Glomerular visceral epithelial cell (primary cell): ENCODE data around the gene ECSCR.
"Not testable (repeated sequence)": the region's sequence is repeated elsewhere in the genome, so short reads cannot be mapped to it uniquely, and the experiment has no call there.

Source experiments
- DNase-seq: peaks from one replicate; pipeline ENCODE4 v3.0.0-alpha.2; 2016; ENCODE audit errors: extremely low spot score

The ECSCR gene, protein sequence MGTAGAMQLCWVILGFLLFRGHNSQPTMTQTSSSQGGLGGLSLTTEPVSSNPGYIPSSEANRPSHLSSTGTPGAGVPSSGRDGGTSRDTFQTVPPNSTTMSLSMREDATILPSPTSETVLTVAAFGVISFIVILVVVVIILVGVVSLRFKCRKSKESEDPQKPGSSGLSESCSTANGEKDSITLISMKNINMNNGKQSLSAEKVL

DNA sequence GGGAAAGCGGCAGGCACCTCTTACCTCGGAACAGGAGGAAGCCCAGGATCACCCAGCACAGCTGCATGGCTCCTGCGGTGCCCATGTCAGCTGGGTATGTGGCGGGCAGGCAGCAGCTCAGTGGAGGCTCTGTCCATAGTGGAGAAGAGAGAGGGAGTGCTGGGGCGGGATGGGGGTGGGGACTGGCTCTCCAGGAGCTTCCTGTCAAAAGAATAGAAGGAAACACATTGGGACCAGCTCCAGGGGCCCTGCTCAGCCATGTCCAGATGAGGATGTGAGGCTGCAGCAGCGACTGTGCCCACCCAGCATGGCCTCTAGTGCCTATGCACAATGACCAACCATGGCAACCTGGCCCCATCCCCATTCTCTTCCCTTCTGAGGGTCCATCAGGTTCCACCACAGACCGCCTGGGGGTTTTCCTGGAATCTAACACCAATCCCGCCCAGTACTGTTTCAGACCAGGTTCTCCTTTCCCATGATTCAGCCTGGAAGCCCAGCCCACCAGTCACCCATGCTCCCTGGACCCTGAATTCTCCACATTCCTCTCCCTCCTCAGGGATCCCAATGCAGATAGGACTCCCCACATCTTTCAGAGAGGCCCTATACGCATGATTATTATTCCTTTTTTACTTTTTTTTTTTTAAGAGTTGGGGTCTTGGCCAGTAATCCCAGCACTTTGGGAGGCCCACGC is at the start of gene ECSCR:
TSS of gene ECSCR (minus strand) at position 158 of the 691 bp plus-strand sequence. CDS start at position 85, 73 bp downstream.
- no peak for DNase-seq

DNA sequence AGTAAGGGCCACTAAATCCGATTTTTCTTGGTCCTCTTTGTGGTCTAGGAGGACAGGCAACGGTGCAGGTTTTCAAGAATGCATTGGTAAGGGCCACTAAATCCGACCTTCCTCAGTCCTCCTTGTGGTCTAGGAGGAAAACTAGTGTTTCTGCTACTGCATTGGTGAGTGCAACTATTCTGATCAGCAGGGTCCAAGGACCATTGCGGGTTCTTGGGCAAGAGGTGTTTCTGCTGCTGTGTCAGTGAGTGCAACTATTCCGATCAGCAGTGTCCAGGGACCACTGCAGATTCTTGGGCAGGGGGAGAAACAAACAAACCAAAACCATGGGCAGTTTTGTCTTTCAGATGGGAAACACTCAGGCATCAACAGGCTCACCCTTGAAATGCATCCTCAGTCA is 42.2 kb upstream of the ECSCR start:
- DNase-seq = not testable (repeated sequence)

DNA sequence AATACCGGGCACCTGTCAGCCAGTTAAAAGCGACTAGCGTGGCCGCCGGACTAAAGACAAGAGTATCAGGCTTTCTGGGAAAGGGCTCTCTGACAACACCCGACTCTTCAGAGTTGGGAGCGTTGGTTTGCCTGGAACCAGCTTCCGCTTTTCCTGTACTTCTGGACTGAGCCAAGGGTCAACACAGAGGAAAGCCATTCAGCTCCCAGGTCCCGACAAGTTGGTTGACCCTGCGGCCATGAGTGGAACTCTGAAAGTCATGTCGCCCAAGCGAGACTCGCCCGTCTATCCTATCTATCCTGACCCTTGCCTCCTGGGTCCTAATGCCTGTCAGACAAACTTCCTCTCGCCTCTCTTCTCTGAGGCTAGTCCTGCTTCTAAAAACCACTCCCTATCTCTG is 41.3 kb upstream of the ECSCR start:
- DNase-seq = not testable (repeated sequence)

DNA sequence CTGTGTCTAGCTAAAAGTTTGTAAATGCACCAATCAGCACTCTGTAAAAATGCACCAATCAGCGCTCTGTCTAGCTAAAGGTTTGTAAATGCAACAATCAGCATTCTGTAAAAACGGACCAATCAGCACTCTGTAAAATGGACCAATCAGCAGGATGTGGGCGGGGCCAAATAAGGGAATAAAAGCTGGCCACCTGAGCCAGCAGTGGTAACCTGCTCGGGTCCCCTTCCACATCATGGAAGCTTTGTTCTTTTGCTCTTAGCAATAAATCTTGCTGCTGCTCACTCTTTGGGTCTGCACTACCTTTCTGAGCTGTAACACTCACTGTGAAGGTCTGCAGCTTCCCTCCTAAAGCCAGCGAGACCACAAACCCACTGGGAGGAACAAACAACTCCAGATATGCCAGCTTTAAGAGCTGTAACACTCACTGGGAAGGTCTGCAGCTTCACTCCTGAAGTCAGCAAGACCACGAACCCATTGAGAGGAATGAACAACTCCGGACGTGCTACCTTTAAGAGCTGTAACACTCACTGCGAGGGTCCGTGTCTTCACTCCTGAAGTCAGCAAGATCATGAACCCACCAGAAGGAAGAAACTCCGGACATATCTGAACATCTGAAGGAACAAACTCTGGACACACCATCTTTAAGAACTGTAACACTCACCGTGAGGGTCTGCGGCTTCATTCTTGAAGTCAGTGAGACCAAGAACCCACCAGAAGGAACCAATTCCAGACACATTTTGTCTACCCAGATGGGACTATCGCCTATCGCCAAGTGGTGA is 40.7 kb upstream of the ECSCR start:
- not testable (repeated sequence) for DNase-seq

DNA sequence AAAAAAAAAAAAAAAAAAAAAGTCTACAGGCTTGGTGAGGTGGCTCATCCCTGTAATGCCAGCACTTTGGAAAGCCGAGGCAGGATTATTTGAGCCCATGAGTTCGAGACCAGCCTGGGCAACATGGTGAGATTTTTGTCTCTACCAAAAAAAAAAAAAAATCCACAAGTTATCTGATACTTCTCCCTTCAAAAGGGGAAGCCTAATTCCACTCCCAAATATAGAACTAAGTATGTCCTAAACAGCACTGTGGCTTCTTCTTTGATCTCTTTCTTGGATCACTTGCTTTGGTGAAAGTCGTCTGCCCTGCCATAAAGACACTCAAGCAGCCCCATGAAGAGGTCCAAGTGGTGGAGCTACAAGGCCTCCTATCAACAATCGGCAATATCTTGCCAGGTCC is 38.8 kb upstream of the ECSCR start:
- DNase-seq = no peak

DNA sequence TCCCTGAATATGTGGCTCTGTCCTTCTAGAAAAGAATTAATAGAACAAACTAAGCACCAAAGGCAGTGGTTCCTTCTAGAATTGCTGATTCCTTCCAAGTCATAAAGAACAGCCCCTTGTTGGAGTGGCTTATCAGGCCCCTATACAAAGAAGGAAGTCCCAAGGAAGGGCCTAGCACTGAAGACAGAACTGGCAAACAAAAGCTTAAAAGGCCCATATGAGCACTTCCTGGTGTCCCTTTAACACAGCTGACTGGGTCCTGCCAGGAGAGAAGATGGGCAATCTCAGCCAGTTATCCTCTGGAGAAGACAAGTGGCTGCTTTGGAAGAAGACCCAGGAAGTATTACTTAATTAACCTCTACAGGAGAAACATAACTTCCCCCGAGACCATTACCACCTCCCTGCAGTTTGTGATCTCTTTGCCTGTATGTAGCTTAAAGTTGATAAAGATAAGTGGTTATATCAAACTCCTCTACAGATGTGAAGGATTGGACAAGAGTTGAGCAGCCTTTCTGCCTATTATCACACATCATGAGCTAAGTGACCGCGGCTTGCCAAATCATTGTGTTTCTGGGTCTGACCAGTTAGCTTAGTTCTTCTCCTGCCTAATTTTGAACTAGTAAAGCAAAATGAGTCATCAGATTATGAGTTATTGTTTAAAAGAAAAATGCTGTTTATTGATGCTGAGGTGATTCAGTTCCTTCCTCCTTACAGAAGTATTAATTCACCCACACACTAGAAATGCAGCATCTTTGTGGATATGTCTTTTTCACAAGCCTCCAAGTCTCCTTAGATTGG is 33.3 kb upstream of the ECSCR start:
- no peak for DNase-seq

DNA sequence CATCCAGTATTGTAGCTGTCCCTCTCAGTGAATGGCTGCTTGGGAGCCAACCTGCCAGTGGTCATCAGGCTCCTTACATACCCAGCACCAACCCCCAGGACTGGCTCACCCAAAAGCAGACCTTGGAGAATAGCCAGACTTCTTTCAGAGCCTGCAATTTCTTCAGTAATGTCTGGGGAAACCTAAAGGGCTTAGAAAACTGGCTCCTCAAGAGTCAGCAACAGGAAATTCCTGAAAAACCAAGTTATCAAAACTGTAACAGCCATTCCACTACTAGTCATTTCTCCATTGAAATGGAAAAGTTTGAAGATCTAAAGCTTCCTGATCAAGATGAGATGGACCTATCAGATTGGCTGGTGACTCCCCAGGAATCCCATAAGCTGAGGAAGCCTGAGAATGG is 32.3 kb upstream of the ECSCR start:
- DNase-seq = no peak

DNA sequence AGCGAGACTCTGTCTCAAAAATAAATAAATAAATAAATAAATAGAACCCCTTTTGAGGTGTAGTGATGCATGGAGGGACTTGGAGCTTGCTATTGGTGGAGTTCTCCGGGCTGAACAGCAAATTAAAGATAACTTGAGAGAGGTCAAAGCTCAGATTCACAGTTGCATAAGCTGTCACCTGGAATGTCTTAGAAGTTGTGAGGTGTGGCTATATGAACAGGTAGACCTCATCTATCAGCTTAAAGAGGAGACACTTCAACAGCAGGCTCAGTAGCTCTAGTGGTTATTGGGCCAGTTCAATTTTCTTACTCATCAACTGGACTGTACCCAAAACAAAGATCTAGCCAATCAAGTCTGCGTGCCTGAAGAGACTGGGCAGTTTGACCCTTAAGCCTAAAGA is 31.7 kb upstream of the ECSCR start:
- DNase-seq = no peak

DNA sequence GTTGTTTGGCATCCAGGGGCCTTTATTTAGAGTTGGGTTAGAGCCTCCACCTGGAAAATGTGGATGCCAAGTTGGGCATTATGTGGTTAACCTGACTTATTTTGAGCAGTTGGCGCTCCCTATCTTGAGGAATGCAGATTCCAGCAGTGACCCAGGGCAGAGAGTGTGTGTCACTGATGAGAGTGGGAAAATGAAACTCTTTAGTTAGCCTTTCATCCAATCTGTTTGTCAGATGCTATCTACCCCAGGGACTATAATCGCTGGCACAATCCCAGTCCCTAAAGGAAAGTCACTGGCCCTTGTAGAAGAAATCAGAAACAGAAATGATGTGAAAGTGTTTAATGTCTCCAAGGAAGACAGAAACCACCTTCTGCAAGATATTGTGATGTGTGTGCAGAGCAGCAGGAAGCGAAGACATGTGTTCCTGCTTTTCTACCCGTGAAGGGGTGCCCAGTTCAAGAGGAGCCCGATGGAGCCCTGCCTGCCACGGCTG is 30.2 kb upstream of the ECSCR start:
- no peak for DNase-seq

DNA sequence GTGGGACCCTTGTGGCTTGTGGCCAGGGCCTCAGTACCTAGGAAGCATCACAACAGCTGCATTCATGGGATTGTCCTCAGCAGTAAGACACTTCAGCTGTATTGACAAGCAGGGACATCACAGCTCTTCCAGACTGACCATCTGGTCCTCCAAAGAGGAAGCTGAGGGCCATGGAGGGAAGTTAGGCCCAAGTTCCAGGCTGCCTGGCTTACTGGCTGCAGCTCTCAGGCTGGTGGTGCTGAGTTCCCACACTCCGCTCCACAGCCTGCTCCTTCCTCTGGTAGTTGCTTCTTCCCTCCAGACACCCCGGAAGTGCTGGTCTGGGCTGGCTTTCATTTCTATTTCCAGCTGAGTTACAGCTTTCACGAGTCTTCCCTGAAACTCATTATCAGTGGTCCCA is 25.7 kb upstream of the ECSCR start:
- no peak for DNase-seq

DNA sequence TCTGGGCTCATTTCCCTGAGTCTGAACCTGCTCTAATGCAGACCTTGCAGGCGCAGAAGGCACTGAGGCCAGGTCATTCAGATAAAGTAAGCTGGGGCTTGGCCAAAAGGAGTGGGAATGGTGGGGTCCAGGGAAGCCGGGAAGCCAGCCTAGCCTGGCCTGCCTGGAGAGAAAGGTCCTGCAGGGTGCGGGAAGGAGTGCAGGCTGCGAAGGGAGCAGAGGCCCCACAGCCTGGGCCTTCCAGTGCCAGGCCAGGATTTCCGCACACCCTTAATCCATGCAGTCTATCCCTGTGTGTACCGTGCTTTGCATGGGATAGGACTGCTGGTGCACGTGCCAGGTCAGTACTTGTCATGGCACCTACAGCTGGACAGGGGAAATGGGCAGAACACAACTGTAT is 23.7 kb upstream of the ECSCR start:
- DNase-seq = no peak

DNA sequence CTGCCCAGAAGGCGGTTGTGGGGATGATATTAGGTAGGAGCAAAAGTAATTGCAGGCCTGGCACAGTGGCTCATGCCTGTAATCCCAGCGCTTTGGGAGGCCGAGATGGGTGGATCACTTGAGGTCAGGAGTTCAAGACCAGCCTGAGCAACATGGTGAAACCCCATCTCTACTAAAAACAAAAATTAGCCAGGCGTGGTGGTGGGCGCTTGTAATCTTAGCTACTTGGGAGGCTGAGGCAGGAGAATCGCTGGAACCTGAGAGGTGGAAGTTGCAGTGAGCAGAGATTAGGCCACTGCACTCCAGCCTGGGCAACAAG is 20.3 kb upstream of the ECSCR start:
- not testable (repeated sequence) for DNase-seq

DNA sequence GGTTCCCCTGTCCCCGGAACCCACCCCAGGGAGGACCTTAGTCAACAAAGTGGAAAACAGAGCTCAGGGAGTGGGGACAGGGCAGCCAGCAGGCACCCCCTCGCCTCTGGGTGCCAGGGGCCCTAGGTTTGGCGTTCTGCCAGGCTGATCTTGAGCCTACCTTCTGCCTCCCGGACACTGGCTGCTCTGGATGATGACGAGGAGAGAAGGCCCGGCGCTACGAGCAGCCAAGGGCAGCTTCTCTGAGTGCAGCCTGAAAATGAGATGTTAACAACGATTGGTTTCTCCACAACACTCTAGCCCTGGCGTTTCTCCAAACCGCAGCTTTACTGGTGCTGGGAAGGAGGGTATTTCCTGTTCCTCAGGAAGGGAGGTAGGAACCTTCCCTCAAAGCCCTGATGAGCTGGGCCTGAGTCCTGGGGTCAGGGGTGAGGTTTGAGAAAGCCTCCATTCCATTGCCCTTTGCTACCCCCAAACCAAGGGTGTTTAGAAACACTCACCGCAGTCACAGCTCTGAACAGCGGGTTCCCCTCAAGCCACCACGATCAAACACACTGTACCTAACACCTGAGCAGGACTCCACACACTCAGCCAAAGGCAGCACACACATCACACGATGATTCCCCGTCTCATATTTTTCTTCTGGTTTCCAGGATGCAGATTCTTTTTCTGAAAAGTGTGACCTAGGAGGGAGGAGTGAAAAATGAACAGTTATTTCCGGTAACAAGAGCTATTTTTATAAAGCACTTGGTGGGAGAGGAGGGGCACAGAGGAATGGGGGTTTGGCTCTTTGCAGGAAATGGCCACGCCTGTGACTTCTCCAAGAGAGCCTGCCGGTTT is 19.7 kb upstream of the ECSCR start, which contains the start of gene STING1:
TSS of gene STING1 (minus strand) at position 709 of the 840 bp plus-strand sequence. CDS start 1,054 bp downstream, outside the sequence.
- peak; percentile 99 for DNase-seq

DNA sequence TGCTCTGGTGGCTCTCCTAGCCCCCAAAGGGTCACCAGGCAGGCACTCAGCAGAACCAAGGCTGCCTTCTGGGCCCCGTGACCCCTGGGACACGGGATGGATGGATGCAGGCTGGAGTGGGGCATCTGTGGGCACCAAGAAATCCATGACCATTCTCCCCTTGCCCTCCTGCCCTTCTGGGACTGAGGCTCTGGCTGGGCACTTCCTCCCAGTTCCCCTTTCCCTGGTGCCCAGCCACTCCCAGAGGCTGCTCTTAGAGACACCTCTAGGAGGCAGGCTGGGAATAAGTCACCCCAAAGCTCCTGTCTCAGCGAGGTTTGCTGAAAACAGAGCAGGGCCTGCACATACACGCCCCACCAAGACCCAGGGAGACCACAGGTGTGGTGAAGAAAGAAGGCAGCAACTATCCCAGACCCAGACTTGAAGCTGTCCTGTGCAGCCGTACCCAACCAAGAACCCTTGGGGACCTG is 19.1 kb upstream of the ECSCR start:
- DNase-seq = peak; percentile 50

DNA sequence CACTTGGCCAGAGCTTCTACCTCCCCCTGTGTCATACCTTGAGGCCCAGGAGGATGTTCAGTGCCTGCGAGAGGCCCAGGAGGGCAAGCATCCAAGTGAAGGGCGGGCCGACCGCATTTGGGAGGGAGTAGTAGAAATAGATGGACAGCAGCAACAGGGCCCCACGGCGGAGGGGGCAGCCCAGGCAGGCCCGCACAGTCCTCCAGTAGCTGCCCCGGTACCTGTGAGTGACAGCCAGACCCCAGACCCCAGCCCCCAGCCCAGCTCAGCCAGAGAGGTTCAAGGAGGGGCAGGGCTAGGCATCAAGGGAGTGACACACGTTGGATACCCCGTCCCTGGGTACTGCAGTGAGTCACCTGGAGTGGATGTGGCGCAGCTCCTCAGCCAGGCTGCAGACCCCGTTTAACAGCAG is 18.6 kb upstream of the ECSCR start:
- no peak for DNase-seq

DNA sequence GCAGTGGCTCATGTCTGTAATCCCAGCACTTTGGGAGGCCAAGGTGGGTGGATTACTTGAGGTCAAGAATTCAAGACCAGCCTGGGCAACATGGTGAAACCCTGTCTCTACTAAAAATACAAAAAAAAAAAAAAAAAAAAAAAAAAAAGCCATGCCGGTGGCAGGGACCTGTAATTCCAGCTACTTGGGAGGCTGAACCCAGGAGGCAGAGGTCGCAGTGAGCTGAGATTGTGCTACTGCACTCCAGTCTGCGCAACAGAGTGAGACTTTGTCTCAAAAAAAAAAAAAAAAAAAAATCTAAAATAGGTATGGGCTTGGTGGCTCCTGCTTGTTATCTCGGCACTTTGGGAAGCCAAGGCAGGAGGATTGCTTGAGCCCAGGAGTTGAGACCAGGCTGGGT is 17.2 kb upstream of the ECSCR start:
- DNase-seq = not testable (repeated sequence)

DNA sequence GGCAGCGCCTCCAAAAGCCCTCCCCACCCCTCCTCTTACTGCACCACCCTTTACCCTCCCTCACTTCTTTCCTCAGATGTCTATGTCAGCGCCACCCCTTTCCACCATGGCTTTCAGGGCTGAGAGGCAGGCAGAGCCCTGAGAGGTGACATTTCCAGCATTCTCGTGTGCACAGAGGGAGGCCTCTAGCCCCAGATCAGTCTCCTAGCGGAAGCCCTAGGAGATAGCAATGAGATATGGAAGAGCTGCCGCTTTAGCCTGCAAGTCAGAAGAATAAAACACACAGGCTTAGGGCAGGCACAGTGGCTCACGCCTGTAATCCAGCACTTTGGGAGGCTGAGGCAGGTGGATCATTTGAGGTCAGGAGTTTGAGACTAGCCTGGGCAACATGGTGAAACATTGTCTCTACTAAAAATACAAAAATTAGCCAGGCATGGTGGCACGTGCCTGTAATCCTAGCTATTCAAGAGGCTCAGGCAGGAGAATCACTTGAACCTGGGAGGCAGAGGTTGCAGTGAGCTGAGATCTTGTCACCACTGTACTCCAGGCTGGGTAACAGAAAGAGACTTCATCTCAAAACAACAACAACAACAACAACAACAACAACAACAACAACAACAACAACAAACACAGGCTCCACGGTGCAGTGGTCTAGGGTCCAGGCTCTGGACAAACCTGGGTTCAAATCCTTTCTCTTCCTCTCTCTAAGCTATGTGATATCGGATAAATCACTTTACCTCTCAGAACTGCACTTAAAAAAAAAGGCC is 16.3 kb upstream of the ECSCR start:
- not testable (repeated sequence) for DNase-seq

DNA sequence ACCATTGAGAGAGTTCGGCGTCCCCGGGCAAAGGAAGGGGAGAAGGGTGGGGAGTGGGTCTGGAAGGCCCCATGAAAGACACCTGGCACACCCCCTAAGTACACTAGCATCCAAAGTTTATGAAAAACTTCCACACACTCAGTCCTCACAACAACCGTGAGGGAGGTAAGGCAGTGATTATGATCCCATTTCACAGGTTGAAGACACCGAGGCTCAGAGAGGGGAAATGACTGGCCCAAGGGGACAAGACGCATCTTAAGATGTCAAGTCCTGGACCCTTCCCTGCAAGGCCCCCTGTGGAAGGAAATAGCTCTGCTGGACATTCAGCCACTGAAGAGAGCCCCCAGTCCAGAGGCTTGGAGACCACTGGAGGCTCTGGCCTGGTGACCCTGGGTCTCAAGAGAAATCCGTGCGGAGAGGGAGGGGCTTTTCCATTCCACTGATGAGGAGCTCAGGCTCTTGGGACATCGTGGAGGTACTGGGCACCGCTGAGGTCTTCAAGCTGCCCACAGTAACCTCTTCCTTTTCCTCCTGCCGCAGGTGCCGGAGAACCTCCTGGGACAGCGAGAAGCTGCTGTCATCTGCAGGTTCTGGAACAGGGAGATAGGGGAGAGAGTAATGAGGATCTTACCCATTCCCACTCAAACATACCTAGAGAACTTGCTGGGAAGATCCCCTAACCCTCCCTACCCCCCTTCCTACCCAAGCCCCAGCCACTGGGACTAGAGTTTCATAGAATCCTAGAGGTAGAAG is 13.5 kb upstream of the ECSCR start:
- DNase-seq = no peak
